ENCODE measurements around the gene RPS6KL1. TPM values are rescaled to one million over a fixed set of nuclear protein-coding genes. Genes with fewer than 3 reads are reported as not detected.
A peak's percentile ranks its signal among the peaks of the same experiment; 100 is the strongest.

Gene RPS6KL1
- total RNA-seq, 1 donor from 2014 or later, result 6.1 TPM

GRCh38 chr14:74875204-74875603, 47.9 kb downstream of the RPS6KL1 start:
- TF ChIP-seq CTCF (IDR thresholded peaks at IDR 0.05; ENCODE audit: insufficient read depth, low read length, severe bottlenecking), result no peak
- FAIRE-seq (no peak), DNase-seq (ENCODE audit: low read depth) (no peak)
- Histone ChIP-seq H3K36me3 (ENCODE audit: control insufficient read depth, insufficient read depth, low read length) (no peaks in the 10 kb centered on the region), H3K27me3 (ENCODE audit: control insufficient read depth, insufficient read depth, low read length) (peaks cover 3% of the 10 kb centered on the region), H3K4me3 (ENCODE audit: low read depth, low read length) (no peak overlapping the region)

- no peak for TF ChIP-seq CTCF (IDR thresholded peaks at IDR 0.05; ENCODE audit: insufficient read depth, low read length, severe bottlenecking)
- DNase-seq (ENCODE audit: low read depth), result no peak
- Histone ChIP-seq H3K27me3 (ENCODE audit: control insufficient read depth, insufficient read depth, low read length) (peaks cover 3% of the 10 kb centered on the region), H3K36me3 (ENCODE audit: control insufficient read depth, insufficient read depth, low read length) (no peaks in the 10 kb centered on the region), H3K4me3 (ENCODE audit: low read depth, low read length) (no peak overlapping the region)
- no peak for FAIRE-seq
Measured at GRCh38 chr14:74871819-74872218, 51.2 kb downstream of the RPS6KL1 start.

GRCh38 chr14:74868739-74869138, 54.3 kb downstream of the RPS6KL1 start:
- Histone ChIP-seq H3K4me3 (ENCODE audit: low read depth, low read length) (no peak overlapping the region), H3K27me3 (ENCODE audit: control insufficient read depth, insufficient read depth, low read length) (peaks cover 1% of the 10 kb centered on the region), H3K36me3 (ENCODE audit: control insufficient read depth, insufficient read depth, low read length) (no peaks in the 10 kb centered on the region)
- FAIRE-seq (no peak), DNase-seq (ENCODE audit: low read depth) (no peak)
- no peak for TF ChIP-seq CTCF (IDR thresholded peaks at IDR 0.05; ENCODE audit: insufficient read depth, low read length, severe bottlenecking)

- H3K36me3 ChIP-seq (ENCODE audit: control insufficient read depth, insufficient read depth, low read length), result no peaks in the 10 kb centered on the region
- peak; percentile 13 for FAIRE-seq
- H3K27me3 ChIP-seq (ENCODE audit: control insufficient read depth, insufficient read depth, low read length), result no peaks in the 10 kb centered on the region
- no peak overlapping the region for H3K4me3 ChIP-seq (ENCODE audit: low read depth, low read length)
- DNase-seq (ENCODE audit: low read depth), result no peak
- TF ChIP-seq CTCF (IDR thresholded peaks at IDR 0.05; ENCODE audit: insufficient read depth, low read length, severe bottlenecking), result no peak
Measured at GRCh38 chr14:74867673-74868072, 55.4 kb downstream of the RPS6KL1 start.

GRCh38 chr14:74866708-74867389, 56.2 kb downstream of the RPS6KL1 start:
- no peak for TF ChIP-seq CTCF (IDR thresholded peaks at IDR 0.05; ENCODE audit: insufficient read depth, low read length, severe bottlenecking)
- DNase-seq (ENCODE audit: low read depth) (no peak), FAIRE-seq (no peak)
- no peaks in the 10 kb centered on the region for H3K36me3 ChIP-seq (ENCODE audit: control insufficient read depth, insufficient read depth, low read length)
- no peak overlapping the region for H3K4me3 ChIP-seq (ENCODE audit: low read depth, low read length)
- H3K27me3 ChIP-seq (ENCODE audit: control insufficient read depth, insufficient read depth, low read length), result no peaks in the 10 kb centered on the region

- Histone ChIP-seq H3K4me3 (ENCODE audit: low read depth, low read length) (no peak overlapping the region), H3K36me3 (ENCODE audit: control insufficient read depth, insufficient read depth, low read length) (no peaks in the 10 kb centered on the region), H3K27me3 (ENCODE audit: control insufficient read depth, insufficient read depth, low read length) (peaks cover 2% of the 10 kb centered on the region)
- DNase-seq (ENCODE audit: low read depth) (no peak), FAIRE-seq (no peak)
- TF ChIP-seq CTCF (IDR thresholded peaks at IDR 0.05; ENCODE audit: insufficient read depth, low read length, severe bottlenecking), result no peak
Measured at GRCh38 chr14:74865156-74865555, 57.9 kb downstream of the RPS6KL1 start.
